Keratinocyte (primary cell): Measurements from ENCODE around the gene SLC39A10. TPM values are rescaled to one million over a fixed set of nuclear protein-coding genes. Genes with fewer than 3 reads are reported as not detected.

ENCODE experiments used
- DNase-seq: peaks from one replicate; pipeline ENCODE4 v3.0.0-alpha.2; 2011; ENCODE audit warnings: low read depth, missing footprints, low spot score
- FAIRE-seq: peaks from 2 replicates; lab custom pipeline; 2011; peaks lifted over from hg19 to GRCh38; lab: Jason Lieb, UNC
- H2AFZ ChIP-seq: 2 replicates; pipeline ENCODE4 v1.6.0; 2012; ENCODE audit warnings: low read length, control low read depth, inconsistent platforms; ENCODE audit not compliant: control insufficient read depth
- H3K27ac ChIP-seq: 2 replicates; pipeline ENCODE4 v1.5.1; 2011; ENCODE audit warnings: low read length; ENCODE audit not compliant: control insufficient read depth, insufficient read depth
- H3K27me3 ChIP-seq: 3 replicates; pipeline ENCODE4 v1.6.0; 2011; ENCODE audit warnings: low read length; ENCODE audit not compliant: control insufficient read depth, insufficient read depth; ENCODE audit errors: extremely low read depth
- H3K36me3 ChIP-seq, 2 experiments: 2 replicates in 1 of 2; 3 replicates in 1 of 2; pipeline ENCODE4 v1.5.1; 2011; ENCODE audit warnings: low read length in 2 of 2, mild to moderate bottlenecking in 1 of 2; ENCODE audit not compliant: control insufficient read depth in 2 of 2, insufficient read depth in 2 of 2; ENCODE audit errors: extremely low read depth in 1 of 2
- H3K4me1 ChIP-seq: 3 replicates; pipeline ENCODE4 v1.5.1; 2011; ENCODE audit warnings: low read length; ENCODE audit not compliant: control insufficient read depth, insufficient read depth; ENCODE audit errors: extremely low read depth
- H3K4me2 ChIP-seq: 3 replicates; pipeline ENCODE4 v1.6.0; 2011; ENCODE audit warnings: low read depth, low read length; ENCODE audit not compliant: control insufficient read depth, insufficient read depth; ENCODE audit errors: extremely low read depth
- H3K4me3 ChIP-seq, 3 experiments: fragments of 200-600 bp in 1 of 3; sonication (generic) in 1 of 3; 2 replicates in 2 of 3; 3 replicates in 1 of 3; pipeline ENCODE4 v1.5.1; 2011 to 2016; ENCODE audit warnings: low read length in 3 of 3, mild to moderate bottlenecking in 3 of 3, control low read depth in 2 of 3, inconsistent platforms in 1 of 3, low read depth in 1 of 3, mixed read lengths in 1 of 3, mixed run types in 1 of 3, moderate library complexity in 1 of 3; ENCODE audit not compliant: control insufficient read depth in 2 of 3, insufficient read depth in 2 of 3; ENCODE audit errors: extremely low read depth in 1 of 3
- H3K79me2 ChIP-seq: 2 replicates; pipeline ENCODE4 v1.6.0; 2012; ENCODE audit warnings: low read length; ENCODE audit not compliant: control insufficient read depth, insufficient read depth
- H3K9ac ChIP-seq: 3 replicates; pipeline ENCODE4 v1.6.0; 2011; ENCODE audit warnings: low read length; ENCODE audit not compliant: control insufficient read depth, insufficient read depth; ENCODE audit errors: extremely low read depth
- H3K9me1 ChIP-seq: 3 replicates; pipeline ENCODE4 v1.6.0; 2011; ENCODE audit warnings: low read length; ENCODE audit not compliant: control insufficient read depth, insufficient read depth; ENCODE audit errors: extremely low read depth
- H3K9me3 ChIP-seq: 2 replicates; pipeline ENCODE4 v1.5.1; 2012; ENCODE audit warnings: low read depth, low read length; ENCODE audit not compliant: control insufficient read depth
- H4K20me1 ChIP-seq: 3 replicates; pipeline ENCODE4 v1.6.0; 2011; ENCODE audit warnings: low read length; ENCODE audit not compliant: control insufficient read depth, insufficient read depth; ENCODE audit errors: extremely low read depth
- CTCF ChIP-seq, 3 experiments: IDR thresholded peaks in 1 of 3; conservative IDR thresholded peaks in 1 of 3; optimal IDR thresholded peaks in 1 of 3; 2 replicates in 2 of 3; 3 replicates in 1 of 3; pipeline versions ENCODE3 to v1.5.1; 2011; ENCODE audit warnings: low read length in 3 of 3, mild to moderate bottlenecking in 3 of 3, moderate library complexity in 2 of 3, control low read depth in 1 of 3, inconsistent platforms in 1 of 3; ENCODE audit not compliant: insufficient read depth in 2 of 3; ENCODE audit errors: extremely low read depth in 1 of 3
- EZH2 ChIP-seq: IDR thresholded peaks from one replicate; pipeline ENCODE4 v1.6.1; 2012; ENCODE audit warnings: inconsistent platforms, mild to moderate bottlenecking, low read length, moderate library complexity
- dilution Hi-C: fragments of 300-500 bp; cut with MboI; formaldehyde crosslinking; loops from one replicate; pipeline ENCODE4 v1.7.0; 2020; ENCODE audit warnings: low sequenced_read_pairs; ENCODE audit not compliant: extremely low pct_ligation_motif_present
- polyA plus RNA-seq, 5 experiments: library from polyadenylated mRNA; depleted of rRNA in 3 of 5; stranded (reverse) in 3 of 5; stranded (forward) in 1 of 5; unstranded in 1 of 5; fragments of >200 nt; gene quantifications; 1 replicate in 1 of 5; 2 replicates in 3 of 5; 3 replicates in 1 of 5; pipeline versions ENCODE4 v1.2.1 to v1.2.3, GENCODE V29; 2011 to 2012; ENCODE audit warnings: missing spikeins in 2 of 5, low read depth in 1 of 5, low replicate concordance in 1 of 5

The SLC39A10 gene
- polyA plus RNA-seq, 1 donor (not counting 4 experiments of a cell fraction or from before 2014, with no cell fraction given), result 19.4 TPM

- Histone ChIP-seq H3K9ac (no peak overlapping the region), H3K27ac (no peak overlapping the region), H3K9me3 (no peaks in the 10 kb centered on the region), H3K36me3 (peaks cover 0 to 1% of the 10 kb centered on the region in 2 experiments), H3K79me2 (no peaks in the 10 kb centered on the region), H3K4me2 (no peak overlapping the region), H3K9me1 (no peaks in the 10 kb centered on the region), H3K27me3 (no peaks in the 10 kb centered on the region), H4K20me1 (no peaks in the 10 kb centered on the region), H3K4me1 (no peaks in the 10 kb centered on the region), H3K4me3 (no peak overlapping the region), H2AFZ (no peak overlapping the region)
- dilution Hi-C loops, result no loop called here
- DNase-seq (no peak), FAIRE-seq (no peak)
- TF ChIP-seq CTCF (optimal IDR thresholded peaks at IDR 0.05 in 1 of 3, IDR thresholded peaks at IDR 0.05 in 1 of 3, conservative IDR thresholded peaks at IDR 0.05 in 1 of 3; ENCODE audit: extremely low read depth in 1 of 3, insufficient read depth in 2 of 3, low read length in 3 of 3) (no peak), EZH2 (no peak)
Measured at GRCh38 chr2:195735347-195735746, 78.3 kb downstream of the SLC39A10 start.

- dilution Hi-C loops, result no loop called here
- no peaks in the 10 kb centered on the region for H3K4me1 ChIP-seq
- no peak for DNase-seq
- H3K9me1 ChIP-seq, result no peaks in the 10 kb centered on the region
- H4K20me1 ChIP-seq, result no peaks in the 10 kb centered on the region
- no peaks in the 10 kb centered on the region for H3K27me3 ChIP-seq
- H3K27ac ChIP-seq, result no peak overlapping the region
- no peaks in the 10 kb centered on the region for H3K9me3 ChIP-seq
- no peak overlapping the region for H2AFZ ChIP-seq
- TF ChIP-seq EZH2, result no peak
- no peak for TF ChIP-seq CTCF (optimal IDR thresholded peaks at IDR 0.05 in 1 of 3, IDR thresholded peaks at IDR 0.05 in 1 of 3, conservative IDR thresholded peaks at IDR 0.05 in 1 of 3; ENCODE audit: extremely low read depth in 1 of 3, insufficient read depth in 2 of 3, low read length in 3 of 3)
- H3K79me2 ChIP-seq, result no peaks in the 10 kb centered on the region
- H3K36me3 ChIP-seq, result no peaks in the 10 kb centered on the region
- H3K9ac ChIP-seq, result no peak overlapping the region
- no peak overlapping the region for H3K4me3 ChIP-seq
- peak; percentile 17 for FAIRE-seq
- no peak overlapping the region for H3K4me2 ChIP-seq
Measured at GRCh38 chr2:195737511-195738325, 80.7 kb downstream of the SLC39A10 start.
